ENCODE data around the gene FGF19. TPM values are rescaled to one million over a fixed set of nuclear protein-coding genes. Genes with fewer than 3 reads are reported as not detected.
"Not testable (repeated sequence)": the region's sequence is repeated elsewhere in the genome, so short reads cannot be mapped to it uniquely, and the experiment has no call there.

The FGF19 gene
- total RNA-seq, 1 donor from 2014 or later: not detected

GRCh38 chr11:69716891-69717747 lies 13.3 kb upstream of the FGF19 start:
- DNase-seq: no peak

GRCh38 chr11:69716099-69716498 lies 12.3 kb upstream of the FGF19 start:
- no peak for DNase-seq

GRCh38 chr11:69715446-69715845 lies 11.6 kb upstream of the FGF19 start:
- DNase-seq: no peak

- no peak for DNase-seq
Observed at GRCh38 chr11:69711822-69712801, 8.3 kb upstream of the FGF19 start.

- no peak for DNase-seq
Observed at GRCh38 chr11:69708736-69709401, 5.0 kb upstream of the FGF19 start.

- DNase-seq: no peak
Observed at GRCh38 chr11:69707176-69707575, 3.4 kb upstream of the FGF19 start.

- DNase-seq: no peak
Observed at GRCh38 chr11:69705901-69706787, 2.3 kb upstream of the FGF19 start.

- no peak for DNase-seq
Observed at GRCh38 chr11:69705351-69705811, 1.6 kb upstream of the FGF19 start.

GRCh38 chr11:69704508-69705253 lies 859 bp upstream of the FGF19 start:
- DNase-seq: peak; percentile 42

GRCh38 chr11:69703453-69703767 lies 412 bp downstream of the FGF19 start:
- DNase-seq: no peak

GRCh38 chr11:69702769-69703452 lies 911 bp downstream of the FGF19 start:
- DNase-seq: no peak

GRCh38 chr11:69702239-69702691 lies 1.6 kb downstream of the FGF19 start:
- no peak for DNase-seq

- DNase-seq: peak; percentile 80
Observed at GRCh38 chr11:69700278-69701140, 3.3 kb downstream of the FGF19 start.

- DNase-seq: no peak
Observed at GRCh38 chr11:69699213-69699612, 4.6 kb downstream of the FGF19 start.

- DNase-seq: no peak
Observed at GRCh38 chr11:69698362-69698761, 5.5 kb downstream of the FGF19 start.

- no peak for DNase-seq
Observed at GRCh38 chr11:69697861-69698260, 6.0 kb downstream of the FGF19 start.

GRCh38 chr11:69697469-69697843 lies 6.4 kb downstream of the FGF19 start:
- no peak for DNase-seq

GRCh38 chr11:69696749-69697468 lies 6.9 kb downstream of the FGF19 start:
- DNase-seq: no peak

GRCh38 chr11:69695995-69696394 lies 7.8 kb downstream of the FGF19 start:
- DNase-seq: not testable (repeated sequence)

Measured in dermis blood vessel endothelial cell (primary cell).